ENCODE results near the gene SLC5A12.

The SLC5A12 gene, protein sequence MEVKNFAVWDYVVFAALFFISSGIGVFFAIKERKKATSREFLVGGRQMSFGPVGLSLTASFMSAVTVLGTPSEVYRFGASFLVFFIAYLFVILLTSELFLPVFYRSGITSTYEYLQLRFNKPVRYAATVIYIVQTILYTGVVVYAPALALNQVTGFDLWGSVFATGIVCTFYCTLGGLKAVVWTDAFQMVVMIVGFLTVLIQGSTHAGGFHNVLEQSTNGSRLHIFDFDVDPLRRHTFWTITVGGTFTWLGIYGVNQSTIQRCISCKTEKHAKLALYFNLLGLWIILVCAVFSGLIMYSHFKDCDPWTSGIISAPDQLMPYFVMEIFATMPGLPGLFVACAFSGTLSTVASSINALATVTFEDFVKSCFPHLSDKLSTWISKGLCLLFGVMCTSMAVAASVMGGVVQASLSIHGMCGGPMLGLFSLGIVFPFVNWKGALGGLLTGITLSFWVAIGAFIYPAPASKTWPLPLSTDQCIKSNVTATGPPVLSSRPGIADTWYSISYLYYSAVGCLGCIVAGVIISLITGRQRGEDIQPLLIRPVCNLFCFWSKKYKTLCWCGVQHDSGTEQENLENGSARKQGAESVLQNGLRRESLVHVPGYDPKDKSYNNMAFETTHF

DNA sequence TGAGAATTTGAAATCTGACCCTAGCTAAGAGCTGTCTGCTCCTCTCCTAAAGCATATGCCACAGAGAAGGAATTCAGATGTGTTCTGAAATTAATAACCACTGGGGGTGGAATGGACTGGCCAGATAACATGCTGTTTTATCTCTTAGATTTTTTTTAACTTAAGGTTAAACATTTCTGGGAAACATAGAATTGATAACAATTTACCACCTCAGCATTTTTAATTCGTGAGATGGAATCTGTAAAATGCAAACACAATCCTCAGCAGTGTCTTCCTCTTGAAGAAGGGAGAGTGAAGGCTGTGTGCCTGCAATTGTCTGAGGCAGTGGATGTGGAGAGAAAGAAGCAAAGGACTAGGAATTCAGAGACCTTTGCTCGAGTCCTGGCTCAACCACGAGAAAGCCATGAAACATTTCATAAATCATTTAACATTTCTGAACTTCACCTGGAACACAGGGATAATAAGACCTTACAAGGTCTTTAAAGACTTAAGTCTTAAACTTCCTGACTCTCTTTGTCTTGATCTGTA, at the start of gene SLC5A12:
Gene SLC5A12 (minus strand): TSS at position 113 of the 528 bp plus-strand sequence. CDS start 346 bp downstream, outside the sequence.
- DNase-seq (ENCODE audit: low read depth in 2 of 2), result no peak

DNA sequence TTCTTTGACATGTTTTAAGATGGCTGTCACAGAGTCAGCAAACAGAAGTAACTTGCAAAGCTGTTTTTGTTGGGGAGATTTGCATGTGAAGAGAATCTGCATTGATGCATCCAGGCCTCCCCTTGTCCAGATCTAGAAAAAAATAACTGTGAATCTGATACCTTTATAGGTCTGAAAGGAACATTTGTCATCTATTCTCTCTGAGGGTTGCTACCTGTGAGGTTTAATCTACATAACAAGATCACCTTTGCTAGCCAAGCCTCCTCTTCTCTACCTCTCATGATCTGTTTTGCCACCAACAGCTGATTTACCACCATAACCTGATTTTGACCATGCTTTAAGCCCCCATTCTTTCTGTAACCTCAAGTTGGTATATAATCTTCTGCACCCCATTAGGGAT, 47.2 kb upstream of the SLC5A12 start:
- DNase-seq (ENCODE audit: low read depth in 2 of 2), result no peak

DNA sequence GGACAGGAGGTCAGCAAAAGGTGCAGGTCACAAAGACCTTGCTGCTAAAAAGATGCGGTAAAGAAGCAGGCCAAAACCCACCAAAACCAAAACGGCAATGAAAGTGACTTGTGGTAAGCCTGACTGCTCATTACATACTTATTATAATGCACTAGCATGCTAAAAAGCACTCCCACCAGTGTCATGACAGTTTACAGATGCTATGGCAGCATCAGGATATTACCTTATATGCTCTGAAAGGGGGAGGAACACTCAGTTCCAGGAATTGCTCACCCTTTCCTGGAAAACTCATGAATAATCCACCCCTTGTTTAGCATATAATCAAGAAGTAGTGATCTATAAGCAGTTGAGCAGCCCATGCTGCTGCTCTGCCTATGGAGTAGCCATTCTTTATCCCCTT, 45.2 kb upstream of the SLC5A12 start:
- DNase-seq (ENCODE audit: low read depth in 2 of 2), result peak in 1 of 2 experiments; percentile 71

DNA sequence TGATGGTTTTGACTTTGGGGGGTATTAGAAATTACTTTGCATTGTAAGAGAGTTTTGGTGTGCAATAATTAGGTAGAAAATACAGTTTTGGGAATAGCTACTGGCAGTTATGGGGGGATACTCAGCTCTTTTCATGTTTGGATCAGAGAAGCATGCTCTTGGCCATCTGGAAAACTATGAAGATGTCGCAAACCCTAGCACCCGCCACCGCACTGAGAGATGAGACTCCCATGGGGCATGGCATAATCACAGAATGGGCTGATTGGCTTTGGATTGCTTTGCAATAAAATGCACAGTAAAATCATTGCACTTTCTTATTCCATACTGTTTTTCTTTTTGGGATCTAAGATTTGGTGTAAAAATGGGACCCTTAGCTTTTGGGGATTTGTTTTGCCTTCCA, 43.5 kb upstream of the SLC5A12 start:
- no peak for DNase-seq (ENCODE audit: low read depth in 2 of 2)

DNA sequence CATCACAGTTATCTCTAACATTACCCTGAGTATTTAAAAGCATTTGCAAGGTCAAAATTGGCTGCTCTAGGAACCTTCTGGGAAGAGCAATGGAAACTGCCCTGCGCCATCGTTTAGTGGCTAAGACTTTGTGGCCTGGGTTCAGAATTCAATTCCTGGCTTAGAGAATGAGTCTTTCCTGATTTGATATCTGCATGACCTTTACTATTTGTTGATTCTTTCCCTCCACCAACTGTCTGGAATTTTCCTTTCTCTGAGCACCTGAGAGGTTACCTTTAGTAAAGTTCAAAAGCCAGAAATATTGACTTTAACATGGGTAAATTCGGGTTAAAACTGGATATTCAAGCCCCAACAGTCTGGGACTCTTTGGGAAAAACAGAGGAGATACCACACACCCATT, 43.0 kb upstream of the SLC5A12 start:
- DNase-seq (ENCODE audit: low read depth in 2 of 2), result no peak

DNA sequence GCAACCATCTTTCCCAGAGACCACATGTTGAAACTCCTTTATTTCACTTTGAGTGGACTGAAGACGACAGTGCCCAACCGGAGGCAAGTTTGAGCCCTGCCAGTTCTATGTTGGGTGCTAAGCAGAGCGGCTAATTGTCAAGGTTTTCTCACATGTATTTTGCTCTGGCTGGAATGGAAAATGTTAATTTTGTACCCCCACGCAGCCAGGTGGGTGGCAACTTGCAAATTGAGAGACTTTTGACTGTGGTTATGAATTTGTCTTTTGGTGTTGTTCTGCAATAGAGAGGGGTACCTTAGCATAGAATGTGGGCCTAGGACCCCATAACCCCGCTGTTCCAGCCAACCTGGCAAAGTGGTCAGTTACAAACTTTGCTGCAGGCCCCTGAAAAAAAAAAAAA, 42.5 kb upstream of the SLC5A12 start:
- DNase-seq (ENCODE audit: low read depth in 2 of 2), result no peak

DNA sequence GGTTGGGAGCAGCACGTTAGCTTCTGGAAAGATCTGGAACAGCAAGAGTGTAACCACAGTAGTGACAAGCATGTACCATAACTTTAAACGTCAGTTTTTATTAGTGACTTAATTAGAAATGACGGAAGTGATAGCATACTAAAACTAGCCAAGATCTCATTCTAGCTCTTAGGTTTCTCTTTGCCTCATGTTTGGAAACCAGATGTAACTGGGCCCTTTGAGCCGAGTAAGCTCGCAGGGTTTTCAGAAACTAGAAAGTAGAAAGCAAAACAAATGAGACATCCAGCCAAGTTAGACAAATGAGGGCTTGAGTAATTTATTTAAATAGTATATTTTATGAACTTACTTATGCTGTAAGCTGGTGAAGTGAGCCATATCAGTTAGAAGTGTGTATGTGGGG, 40.2 kb upstream of the SLC5A12 start:
- DNase-seq (ENCODE audit: low read depth in 2 of 2), result no peak

DNA sequence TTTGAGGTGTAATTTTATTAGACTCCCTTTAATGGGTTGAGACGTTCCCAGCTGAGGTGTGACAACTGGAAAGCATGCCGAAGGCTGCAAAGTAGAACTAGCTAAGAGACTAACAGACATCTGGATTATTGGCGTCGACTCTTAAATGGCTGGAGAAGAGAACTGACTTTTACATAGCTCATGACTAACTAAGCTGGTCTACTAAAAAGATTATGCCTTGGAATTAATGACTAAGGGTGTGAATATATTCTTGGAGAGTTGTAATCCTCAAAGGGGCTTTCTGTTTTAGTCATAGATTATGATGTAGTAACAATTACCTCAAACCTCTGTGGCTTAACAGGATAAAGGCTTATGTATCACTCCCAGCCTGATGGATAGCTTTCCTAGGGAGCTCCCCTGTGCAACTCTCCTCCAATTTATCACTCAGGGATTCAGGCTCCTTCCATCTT, 39.5 kb upstream of the SLC5A12 start:
- DNase-seq (ENCODE audit: low read depth in 2 of 2), result no peak

DNA sequence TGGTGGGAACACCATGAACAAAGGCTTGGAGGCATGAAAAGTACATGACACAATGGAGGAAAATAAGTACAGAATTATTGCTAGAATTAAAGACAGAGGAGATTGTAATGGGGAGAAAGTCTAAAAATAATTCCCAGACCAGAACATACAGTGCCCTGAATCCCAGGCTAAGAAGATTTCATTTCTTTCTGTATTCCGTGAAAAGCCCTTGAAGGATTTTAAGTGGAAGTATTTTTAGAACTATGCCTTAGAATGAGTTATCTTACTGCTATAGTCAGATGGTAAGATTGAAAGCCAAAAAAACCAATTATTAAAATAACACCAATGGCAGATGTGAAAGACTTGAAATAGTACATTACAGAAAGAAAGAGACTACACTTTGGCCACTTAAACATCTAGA, 36.1 kb upstream of the SLC5A12 start:
- DNase-seq (ENCODE audit: low read depth in 2 of 2), result no peak

DNA sequence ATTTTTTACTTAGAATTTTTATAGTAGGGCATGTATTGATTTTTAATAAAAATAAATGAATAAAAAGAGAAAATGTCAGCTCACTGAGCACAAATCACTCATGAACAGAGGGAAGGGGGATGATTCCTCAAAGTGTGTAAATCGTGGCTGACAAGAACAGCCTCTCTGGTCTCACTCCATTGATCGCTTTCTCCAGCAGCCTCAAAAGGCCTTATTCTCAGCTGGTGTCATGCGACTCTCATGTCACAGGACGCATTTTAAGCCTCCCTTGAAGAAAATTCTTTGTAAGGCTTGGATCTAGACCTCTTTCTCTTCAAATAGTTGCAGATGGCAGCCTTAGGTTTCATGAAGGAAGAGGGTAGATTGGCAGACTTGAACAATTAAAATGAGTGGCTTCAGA, 33.9 kb upstream of the SLC5A12 start:
- DNase-seq (ENCODE audit: low read depth in 2 of 2), result no peak

DNA sequence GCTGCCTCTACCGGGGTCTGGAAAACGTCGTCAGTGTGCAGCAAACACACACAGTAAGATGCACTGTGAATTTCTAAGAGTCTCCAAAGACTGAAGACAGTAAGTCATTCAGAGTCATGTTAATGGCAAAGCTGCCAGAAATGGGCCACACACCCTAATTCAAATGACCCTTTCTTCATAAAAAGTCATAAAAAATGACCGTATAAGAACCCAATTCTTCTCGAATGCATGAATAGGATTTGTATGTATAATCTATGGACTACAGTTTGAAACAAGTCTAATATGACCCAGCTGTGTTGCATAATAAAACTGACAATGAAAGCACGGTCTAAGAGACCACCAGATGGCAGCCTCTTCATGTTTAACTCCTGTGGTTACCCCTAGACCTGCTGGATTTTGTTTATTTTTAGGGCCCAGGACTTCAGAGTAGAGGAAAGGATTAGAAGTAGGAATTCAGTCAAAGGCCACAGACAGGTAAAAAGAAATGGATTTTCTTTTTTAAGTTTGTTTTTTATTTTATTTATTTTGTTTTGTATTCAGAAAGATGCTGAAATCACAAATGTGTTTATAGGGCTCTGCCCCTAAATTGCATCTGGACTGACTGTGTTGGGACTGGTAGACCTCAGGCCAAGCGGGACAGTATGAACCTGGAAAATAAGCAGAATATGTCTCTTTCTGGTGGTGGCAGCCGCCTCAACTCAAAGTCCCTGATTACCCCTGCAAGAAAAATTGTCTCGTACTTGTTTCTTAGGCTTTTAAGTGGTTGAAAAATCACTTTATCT, 32.1 kb upstream of the SLC5A12 start:
- peak in 1 of 2 experiments; percentile 59 for DNase-seq (ENCODE audit: low read depth in 2 of 2)

DNA sequence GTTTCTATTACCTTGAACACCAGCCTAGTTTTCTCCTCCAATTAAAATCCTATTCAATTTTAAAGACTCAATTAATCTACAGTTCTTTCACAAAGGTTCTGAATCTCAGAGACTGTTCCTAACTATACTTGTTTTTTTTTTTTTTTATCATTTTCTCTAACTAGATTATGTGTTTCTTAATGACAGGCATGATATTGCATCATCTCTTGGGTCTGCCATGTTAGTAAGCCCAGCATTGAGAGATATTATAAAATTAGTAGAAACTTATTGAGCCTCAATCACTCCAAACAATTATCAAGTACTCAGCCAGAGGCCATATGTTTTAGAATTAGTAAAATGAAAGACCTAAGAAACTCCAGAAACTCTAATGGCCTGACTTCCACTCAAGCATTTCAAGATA, 28.1 kb upstream of the SLC5A12 start:
- no peak for DNase-seq (ENCODE audit: low read depth in 2 of 2)

DNA sequence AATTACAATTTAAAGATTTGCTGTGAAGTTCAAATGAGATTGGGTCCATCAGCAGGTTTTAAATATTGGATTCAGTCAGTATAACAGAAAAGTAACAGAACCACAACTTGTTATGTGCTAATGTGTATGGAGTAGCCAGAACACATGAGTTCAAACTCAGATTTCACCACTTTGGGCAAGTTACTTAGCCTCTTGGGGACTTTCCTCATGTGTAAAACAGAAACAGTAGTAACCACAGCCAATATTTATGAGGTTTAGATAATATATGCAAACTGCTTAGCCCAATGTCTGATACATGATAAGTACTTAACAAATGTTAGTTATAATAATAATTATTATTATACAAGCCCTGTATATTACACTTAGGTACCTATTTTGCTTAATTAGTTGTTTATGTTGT, 21.8 kb upstream of the SLC5A12 start:
- DNase-seq (ENCODE audit: low read depth in 2 of 2), result no peak

DNA sequence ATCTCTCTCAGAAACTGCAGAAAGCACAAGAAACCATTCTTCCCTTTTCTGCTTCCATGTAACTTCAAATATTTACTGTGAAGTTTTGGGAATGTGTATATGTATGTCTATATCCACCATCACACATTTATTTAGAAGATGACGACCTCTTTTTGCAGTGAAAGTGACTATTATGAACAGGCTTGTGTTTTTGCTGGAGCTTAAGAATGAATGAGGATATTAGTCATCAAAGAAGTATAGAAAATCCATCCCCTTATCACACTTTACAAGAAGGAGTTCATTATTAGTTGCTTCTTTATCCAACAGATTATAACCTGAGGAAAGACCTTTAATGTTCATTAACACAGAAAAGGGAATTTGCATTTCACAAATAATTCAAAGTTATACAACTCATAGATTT, 21.1 kb upstream of the SLC5A12 start:
- DNase-seq (ENCODE audit: low read depth in 2 of 2), result no peak

DNA sequence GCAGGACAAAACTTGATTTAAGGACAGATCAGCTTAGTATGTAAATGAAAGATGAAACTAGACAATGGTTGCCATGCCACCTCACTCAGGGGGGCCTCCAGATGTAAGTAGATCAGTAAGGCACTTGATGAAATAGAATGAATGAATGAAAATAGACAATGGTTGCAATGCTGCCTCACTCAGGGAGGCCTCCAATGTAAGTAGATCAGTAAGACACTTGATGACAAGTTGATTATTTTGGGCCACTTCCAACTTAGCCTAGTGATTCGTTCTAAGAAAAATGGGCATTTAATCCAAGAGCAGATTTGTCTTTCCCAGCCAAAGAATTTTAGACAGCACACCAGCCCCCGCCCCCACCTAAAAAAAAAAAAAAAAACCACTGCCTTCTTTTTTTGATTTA, 19.2 kb upstream of the SLC5A12 start:
- peak; percentile 86 to 91 for DNase-seq (ENCODE audit: low read depth in 2 of 2)

DNA sequence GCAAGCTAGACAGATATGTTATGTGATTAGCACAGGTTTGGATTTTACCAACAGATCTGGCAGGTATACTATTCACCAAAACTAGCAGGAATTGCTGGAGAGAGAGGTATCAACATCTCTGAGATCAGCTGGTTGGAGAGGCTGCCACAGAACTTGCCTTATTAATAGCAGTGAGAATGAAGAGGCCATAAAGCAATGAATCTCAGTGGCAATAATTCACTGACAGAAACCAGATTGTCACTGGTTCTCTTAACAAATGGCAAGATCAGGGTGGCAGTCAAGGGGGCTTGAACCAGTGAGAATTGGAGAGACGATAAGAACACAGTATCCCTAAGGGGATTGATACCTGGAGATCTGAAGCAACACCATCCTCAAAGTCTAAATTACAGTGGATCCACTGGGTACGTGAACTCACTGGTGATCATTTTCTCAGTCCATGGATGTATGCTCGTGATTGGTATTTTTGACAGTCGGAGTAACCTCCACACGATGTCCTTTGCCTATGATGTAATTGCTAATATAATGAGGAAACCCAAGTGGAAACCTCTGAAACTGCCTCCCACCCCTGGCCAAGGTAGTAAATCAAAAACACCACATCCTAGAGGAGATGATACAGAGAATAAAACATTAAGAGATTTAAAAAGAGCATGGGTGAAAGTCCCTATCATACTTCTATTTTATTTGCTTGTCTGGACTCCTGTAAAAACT, 17.7 kb upstream of the SLC5A12 start:
- DNase-seq (ENCODE audit: low read depth in 2 of 2), result no peak

DNA sequence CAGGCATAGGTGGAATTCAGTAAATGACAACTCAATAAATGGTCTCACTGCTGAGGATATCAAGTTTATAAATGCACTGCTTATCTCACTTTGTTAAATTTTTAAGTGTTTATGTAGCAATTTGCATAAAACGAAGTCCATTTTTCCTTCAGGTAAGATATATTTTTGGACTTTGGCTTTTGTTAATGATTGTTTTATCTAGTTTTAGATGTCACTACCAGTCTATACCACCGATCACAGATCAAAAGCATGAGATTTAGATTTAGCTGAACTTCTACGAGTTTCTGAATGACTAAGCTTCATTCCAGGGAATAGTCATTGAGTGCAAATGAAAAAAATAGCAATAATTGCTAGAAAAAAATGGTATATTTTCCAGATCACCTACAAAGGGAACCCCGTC, 12.8 kb upstream of the SLC5A12 start:
- no peak for DNase-seq (ENCODE audit: low read depth in 2 of 2)

DNA sequence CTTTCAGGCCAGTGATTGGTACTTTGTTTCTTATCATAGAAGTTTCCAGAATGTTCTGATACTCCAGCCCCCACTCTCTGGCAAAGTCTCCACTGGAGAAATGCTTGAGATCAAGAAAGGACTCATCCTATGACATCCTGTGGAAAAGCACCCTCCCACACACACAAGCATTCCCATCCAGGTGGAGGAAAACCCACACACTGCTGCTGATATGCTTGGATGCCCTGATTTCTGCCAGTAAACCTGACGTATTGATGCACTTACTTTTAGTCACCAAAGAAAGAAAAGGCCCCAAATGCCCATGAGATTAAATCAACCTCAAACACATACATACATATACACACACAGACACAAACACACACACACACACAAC, 9.2 kb upstream of the SLC5A12 start:
- no peak for DNase-seq (ENCODE audit: low read depth in 2 of 2)

DNA sequence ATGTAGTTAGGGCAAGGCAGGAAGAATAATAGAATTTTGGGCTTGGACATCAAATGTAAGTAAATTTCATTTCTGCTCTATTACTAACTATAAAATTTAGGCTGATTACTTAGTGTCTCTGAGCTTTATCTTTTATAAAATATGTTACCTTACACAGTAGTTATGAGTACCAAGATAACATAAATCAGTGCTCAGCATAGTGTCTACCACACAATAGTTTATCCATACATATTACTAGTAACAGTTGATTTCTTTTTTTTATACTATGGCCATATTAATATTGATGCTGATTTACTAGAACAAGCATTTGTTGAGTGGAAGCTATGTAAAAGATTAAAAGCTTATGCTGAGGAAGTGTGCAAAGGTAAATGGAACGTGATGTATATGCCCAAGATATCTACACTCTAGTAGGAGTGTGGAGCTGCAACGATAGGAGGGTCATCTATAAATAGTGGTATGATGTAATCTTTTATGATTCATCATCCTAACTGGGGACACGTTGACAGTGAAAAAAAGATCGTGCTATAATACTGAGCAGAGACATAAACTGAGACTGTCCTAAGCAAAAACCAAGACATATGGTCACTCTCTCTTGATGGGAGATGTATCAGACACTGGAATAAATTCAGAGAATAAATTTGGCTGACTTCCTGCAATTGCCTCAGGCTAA, 8.7 kb upstream of the SLC5A12 start:
- DNase-seq (ENCODE audit: low read depth in 2 of 2), result peak in 1 of 2 experiments; percentile 17

DNA sequence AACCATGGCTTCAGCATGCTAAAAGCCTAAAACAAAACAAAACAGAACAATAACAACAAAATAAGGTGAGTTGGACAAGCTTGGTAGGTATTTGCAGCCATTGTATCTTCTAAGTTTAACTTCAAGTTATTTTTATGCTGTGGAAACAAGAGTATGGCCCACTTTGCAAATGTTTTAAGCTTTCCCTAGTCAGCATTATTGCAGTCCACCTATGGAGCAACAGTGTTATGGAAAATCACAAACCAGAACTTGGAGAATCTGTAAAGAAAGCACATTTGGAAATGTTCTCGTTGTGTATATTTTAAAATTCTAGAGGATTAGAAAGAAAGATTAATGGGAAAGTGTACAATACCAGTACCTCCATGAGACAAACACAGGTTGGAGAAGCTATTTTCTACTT, 7.4 kb upstream of the SLC5A12 start:
- DNase-seq (ENCODE audit: low read depth in 2 of 2), result no peak

DNA sequence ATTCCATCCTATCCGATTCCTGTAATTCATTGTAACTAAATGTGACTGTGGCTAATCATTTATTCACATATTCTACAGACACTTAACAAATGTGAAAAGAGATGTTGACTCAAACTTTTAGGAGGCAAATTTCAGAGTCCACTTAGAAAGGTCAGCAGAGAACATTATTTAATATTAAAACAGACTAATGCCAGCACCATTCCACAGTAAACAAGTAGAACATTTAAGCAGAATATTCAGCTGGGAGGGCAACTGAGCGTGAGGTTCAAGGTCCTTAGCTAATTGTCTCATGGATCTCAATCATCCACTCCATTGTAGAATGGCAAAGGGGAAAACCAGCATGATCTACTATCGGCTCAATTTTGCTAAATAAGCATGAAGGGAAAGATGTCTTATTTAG, 5.1 kb upstream of the SLC5A12 start:
- no peak for DNase-seq (ENCODE audit: low read depth in 2 of 2)

All from fibroblast of skin of left biceps (primary cell).